C1 segment of cervical spinal cord (tissue), 14 donors: ENCODE results near the gene NR0B1.

Experiments
- DNase-seq, 14 donors: peaks; one replicate each; lab custom pipeline; 2025; lab: John Stamatoyannopoulos, UW

The NR0B1 gene

GRCh38 chrX:30270639-30271038, 38.6 kb downstream of the NR0B1 start:
- no peak for DNase-seq

- DNase-seq = no peak
Observed at GRCh38 chrX:30262763-30263162, 46.4 kb downstream of the NR0B1 start.

GRCh38 chrX:30261012-30261411, 48.2 kb downstream of the NR0B1 start:
- DNase-seq = no peak

GRCh38 chrX:30259927-30260326, 49.3 kb downstream of the NR0B1 start:
- DNase-seq = no peak
